Measurements from ENCODE around the gene USP6.
"Not testable (repeated sequence)": the region's sequence is repeated elsewhere in the genome, so short reads cannot be mapped to it uniquely, and the experiment has no call there.

USP6 gene

DNA sequence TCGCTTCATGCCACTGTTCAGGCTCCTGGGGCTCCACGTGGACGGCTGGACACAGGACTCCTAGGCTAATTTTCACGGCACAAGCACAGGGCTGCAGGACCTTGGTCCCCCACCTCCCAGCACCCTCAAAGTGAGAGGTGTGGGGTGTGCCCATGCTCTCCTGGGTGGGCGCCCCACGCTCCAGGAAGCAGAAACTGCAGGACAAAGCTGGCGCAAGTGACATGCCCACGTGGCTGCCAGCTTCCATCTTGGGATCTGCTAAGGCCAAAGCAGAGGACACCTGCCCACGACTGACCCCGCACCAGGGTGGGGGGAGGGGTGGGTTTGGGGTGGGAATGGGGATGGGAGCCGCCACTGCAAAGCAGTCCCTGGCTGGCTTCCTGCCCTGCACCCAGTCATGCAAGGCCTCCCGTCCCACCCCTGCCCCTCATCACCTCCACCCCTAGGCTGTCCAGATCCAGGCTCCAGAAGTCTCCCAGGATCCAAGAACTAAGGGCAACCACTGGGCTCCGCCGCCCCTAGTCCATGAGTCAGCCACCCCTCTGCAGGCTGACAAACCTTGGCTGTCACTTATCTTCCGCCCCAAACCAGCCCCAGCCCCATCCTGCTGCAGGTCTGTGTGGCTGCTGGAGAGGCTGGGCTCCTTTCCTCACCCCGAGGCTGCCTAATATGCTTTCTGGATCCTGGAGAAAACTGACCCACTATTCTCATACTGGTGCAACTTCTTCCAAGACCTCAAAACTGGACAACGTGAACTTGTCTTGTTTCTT lies 11.1 kb downstream of the USP6 start:
- no peak for TF ChIP-seq CTCF (conservative IDR thresholded peaks at IDR 0.05)
- H3K27ac ChIP-seq: no peak overlapping the region

DNA sequence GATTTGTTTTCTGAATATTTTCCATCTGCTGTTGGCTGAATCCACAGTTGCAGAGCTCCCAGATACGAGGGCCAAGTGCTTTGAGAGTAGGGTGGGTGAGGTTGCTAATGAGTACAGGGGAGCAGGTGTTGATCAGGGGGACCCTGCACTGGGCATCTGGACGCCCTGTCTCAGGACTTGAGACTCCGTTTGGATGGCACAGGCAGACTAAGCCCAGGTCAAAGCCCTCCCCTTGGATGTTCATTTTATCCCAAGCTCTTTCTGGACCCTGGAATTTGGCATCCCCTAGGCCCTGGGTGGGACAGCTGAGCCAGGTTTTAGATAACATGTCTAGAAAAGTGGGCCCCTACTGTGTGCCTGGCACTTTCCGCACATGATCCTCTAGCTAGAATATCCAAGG lies 12.1 kb downstream of the USP6 start:
- no peak for TF ChIP-seq CTCF (conservative IDR thresholded peaks at IDR 0.05)
- no peak overlapping the region for H3K27ac ChIP-seq

DNA sequence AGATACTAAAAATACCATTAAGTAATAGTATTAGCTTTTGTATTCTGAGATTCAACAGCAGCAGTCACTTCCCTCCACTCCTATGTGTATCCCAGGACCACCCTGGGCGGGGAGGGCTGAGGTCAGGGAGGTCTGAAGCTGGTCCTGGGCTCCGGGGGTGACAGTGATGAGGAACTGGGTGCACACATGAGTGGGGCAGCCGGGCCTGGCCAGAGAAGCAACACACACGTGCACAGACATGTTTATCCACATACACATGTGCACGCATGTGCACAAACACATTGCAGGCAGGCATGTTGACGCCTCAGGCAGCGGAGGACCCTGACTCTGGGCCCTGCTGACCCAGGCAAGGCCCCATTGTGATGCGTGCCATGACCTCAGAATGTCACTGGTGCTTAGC lies 12.6 kb downstream of the USP6 start:
- not testable (repeated sequence) for H3K27ac ChIP-seq

DNA sequence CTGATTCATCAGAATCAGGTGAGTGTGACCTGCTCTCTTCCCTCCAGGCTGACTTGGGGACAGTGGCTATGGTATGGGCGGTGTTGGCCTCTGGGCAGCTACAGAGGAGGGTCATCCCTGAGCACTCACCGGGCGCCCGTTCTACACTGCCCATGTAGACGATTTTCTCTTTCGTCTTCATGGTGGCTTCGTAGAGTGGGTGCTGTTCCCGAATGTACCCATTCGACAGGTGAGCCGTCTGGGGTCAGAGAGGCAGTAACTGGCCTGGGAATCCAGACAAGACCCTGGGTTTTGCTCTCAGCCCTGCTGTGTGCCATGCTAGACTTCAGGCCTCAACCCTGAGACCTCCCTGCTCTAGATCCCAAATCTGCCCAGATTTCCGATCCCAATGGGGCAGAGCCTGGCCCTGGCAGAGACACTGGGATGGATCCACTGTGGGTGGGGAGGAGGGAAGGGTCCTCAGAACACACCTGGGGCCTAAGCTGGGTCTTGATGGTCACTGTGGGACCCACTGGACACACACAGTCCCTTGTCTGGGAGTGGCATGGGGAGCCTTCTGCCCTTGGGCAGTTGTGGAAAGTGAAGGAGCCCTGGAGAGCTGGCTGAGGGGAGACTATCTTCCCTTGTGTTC lies 13.2 kb downstream of the USP6 start:
- H3K27ac ChIP-seq: no peak overlapping the region
- TF ChIP-seq CTCF (conservative IDR thresholded peaks at IDR 0.05): no peak

- not testable (repeated sequence) for H3K27ac ChIP-seq
Measured at GRCh38 chr17:5129770-5130169, 13.9 kb downstream of the USP6 start.

GRCh38 chr17:5130261-5130660 lies 14.4 kb downstream of the USP6 start:
- H3K27ac ChIP-seq: not testable (repeated sequence)

- not testable (repeated sequence) for H3K27ac ChIP-seq
Measured at GRCh38 chr17:5130687-5131086, 14.9 kb downstream of the USP6 start.

DNA sequence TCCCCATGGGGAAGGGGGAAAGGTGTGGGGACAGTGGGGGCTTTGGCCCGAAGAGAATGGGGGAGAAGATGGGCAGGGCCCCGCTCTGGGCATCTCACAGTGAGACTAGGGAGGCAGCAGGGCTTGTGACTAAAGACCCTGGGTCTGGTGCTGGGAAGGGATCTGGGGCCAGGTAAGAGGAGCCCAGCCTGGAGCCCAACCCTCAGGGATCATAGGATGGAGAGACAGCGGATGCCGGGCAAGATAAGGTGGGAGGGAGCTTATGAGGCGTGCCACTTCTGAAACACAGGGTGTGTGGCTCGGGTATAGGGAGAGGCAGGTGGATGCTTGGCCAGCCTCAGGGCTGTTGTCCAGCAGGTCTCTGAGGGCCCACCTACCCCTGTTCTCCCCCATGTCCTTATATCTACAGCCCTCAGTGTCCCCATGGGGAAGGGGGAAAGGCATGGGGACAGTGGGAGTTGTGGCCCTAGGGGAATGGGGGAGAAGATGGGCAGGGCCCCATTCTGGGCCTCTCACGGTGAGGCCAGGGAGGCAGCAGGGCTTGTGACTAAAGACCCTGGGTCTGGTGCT lies 15.4 kb downstream of the USP6 start:
- TF ChIP-seq CTCF (conservative IDR thresholded peaks at IDR 0.05): no peak
- no peak overlapping the region for H3K27ac ChIP-seq

GRCh38 chr17:5131799-5132502 lies 16.1 kb downstream of the USP6 start:
- H3K27ac ChIP-seq: not testable (repeated sequence)

DNA sequence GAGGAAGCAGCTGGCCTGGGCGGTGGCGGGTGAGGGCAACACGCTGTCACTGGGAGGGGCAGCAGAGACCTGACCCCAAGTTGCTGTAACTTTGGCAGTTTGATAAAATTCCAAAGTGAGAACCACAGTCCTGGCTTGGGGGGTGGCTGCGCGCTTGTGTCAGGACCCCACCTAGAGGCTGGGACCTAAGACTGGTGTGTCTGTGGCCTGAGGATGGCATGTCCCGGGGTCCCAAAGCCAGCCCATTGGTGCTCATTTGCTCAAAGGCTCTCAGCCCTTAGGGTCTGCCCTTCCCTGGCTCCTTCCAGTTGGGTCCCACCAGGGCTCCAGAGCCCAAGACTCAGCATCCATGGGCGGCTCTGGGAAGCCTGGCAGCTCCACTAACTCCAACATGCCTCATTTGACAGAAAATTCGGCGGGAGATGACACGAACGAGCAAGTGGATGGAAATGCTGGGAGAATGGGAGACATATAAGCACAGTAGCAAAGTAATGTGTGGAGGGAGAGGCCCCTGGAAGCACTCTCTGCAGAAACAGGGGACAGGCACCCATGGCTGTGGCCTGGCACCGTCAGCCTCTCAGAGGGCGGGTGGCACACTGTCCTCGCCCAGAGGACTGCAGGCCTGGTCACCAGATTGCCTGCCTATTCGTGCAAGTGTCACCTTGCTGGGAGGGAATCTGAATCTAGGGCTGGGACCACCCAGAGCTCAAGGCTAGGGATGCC lies 16.8 kb downstream of the USP6 start:
- not testable (repeated sequence) for H3K27ac ChIP-seq
